ENCODE results near the gene PALM.
A peak's percentile ranks its signal among the peaks of the same experiment; 100 is the strongest.
"Not testable (repeated sequence)": the region's sequence is repeated elsewhere in the genome, so short reads cannot be mapped to it uniquely, and the experiment has no call there.

PALM gene

GRCh38 chr19:703651-704446, 4.9 kb upstream of the PALM start:
- DNase-seq (ENCODE audit: low read depth in 2 of 2): peak; percentile 23 to 60

- DNase-seq (ENCODE audit: low read depth in 2 of 2): no peak
These were observed 4.3 kb upstream of the PALM start for GRCh38 chr19:704447-704741.

DNA sequence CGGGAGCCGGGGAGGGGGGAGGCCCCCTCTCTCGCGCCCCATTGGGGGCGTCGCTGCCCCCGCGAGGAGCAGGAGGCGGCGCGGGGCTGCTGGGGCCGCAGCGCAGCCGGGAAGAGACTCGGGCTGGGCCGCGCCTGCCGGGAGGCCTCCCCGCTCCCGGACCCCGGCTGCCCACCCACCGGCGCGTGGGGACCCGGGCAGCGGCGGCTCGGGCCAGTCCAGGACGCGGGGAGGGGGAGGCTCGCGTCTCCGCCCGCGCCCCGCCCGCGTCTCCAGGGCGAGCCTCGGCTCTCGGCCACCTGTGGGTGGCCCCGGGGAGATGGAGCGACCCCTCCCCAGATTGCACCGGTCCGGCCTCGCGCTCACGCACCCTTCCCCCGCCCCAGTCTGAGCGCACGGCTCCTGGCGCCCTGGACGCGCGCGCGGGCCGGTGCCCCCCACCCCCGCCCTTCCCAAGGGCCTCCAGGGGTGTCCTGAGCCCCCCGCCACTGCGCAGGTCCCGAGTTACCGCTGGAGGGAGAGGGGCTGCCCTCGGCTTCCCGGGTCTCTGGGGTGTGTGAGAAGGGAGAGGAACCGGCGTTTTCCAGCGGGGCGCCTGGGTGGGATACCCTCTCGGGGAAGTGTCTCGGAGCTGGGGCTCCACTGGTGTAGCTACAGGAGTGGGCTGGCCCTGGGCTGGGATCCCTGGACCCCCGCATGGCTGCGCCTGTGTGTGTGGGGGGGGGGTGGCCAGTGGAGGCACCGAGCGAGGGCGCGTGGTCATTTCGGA, 645 bp downstream of the PALM start:
- DNase-seq (ENCODE audit: low read depth in 2 of 2): no peak

GRCh38 chr19:709965-710571, 1.3 kb downstream of the PALM start:
- DNase-seq (ENCODE audit: low read depth in 2 of 2): no peak

- no peak for DNase-seq (ENCODE audit: low read depth in 2 of 2)
These were observed 2.0 kb downstream of the PALM start for GRCh38 chr19:710767-711166.

- DNase-seq (ENCODE audit: low read depth in 2 of 2): no peak
These were observed 2.5 kb downstream of the PALM start for GRCh38 chr19:711254-711653.

- no peak for DNase-seq (ENCODE audit: low read depth in 2 of 2)
These were observed 6.6 kb downstream of the PALM start for GRCh38 chr19:715347-715746.

- DNase-seq (ENCODE audit: low read depth in 2 of 2): no peak
These were observed 9.7 kb downstream of the PALM start for GRCh38 chr19:718251-718951.

GRCh38 chr19:718991-719512, 10.3 kb downstream of the PALM start:
- DNase-seq (ENCODE audit: low read depth in 2 of 2): no peak

- DNase-seq (ENCODE audit: low read depth in 2 of 2): no peak
These were observed 11.1 kb downstream of the PALM start for GRCh38 chr19:719636-720344.

DNA sequence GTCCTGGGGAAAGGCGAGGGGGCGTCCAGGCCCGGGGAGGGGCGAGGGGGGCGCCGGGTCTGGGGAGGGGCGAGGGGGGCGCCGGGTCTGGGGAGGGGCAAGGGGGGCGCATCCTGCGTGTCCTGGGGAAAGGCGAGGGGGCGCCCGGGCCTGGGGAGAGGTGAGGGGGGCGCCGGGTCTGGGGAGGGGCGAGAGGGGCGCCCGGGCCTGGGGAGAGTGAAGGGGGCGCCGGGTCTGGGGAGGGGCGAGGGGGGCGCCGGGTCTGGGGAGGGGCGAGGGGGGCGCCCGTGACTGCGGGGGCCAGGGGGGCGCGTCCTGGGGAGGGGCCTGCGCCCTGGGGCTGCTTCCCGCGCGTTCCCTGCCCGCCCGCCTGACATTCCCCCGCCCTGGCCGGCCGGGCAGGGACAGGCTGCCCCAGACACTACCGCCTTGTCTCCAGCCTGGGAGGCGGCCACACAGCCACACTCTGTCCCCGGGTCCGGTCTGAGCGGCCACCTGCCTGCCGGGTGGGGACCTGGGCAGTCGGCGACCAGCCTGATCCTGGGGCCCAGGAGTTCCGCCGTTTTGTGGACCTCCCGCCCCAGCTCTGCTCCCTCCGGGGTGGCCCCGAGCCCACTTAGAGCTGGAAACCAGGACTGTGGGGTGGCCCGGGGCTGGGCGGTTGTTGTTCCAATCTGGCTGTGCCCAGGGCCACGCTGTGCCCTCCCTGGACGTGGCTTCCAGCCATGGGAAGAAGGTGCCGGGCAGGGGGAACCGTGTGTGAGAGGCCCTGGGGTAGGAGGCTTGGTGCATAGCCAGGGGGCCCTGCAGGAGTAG, 11.8 kb downstream of the PALM start:
- no peak for DNase-seq (ENCODE audit: low read depth in 2 of 2)

DNA sequence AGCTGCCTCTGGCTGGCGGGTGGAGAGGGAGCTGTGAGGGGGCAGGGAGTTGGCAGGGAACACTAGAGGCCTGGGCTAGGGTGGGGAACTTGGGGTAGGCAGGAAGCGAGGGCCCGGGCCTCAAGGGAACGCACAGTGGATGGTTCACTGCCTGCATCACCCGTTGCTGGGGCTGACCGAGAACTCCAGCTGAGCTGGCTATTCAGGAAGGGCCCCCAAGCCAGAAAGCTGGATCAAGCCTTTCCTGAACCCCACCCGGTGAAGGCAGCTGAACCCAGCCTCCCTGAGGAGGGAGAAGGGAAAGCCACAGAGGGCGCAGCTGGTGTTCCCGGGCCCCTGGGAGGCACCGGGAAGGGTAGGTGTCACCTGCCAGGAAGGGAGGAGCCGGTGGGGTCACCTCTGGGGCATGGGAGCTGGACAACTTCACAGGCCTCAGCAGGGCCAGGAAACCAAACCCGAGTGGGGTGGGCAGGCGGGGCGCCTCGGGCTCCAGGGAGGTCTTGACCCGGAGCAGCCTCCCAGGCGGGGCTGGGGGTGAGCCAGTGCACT, 13.9 kb downstream of the PALM start:
- DNase-seq (ENCODE audit: low read depth in 2 of 2): no peak

DNA sequence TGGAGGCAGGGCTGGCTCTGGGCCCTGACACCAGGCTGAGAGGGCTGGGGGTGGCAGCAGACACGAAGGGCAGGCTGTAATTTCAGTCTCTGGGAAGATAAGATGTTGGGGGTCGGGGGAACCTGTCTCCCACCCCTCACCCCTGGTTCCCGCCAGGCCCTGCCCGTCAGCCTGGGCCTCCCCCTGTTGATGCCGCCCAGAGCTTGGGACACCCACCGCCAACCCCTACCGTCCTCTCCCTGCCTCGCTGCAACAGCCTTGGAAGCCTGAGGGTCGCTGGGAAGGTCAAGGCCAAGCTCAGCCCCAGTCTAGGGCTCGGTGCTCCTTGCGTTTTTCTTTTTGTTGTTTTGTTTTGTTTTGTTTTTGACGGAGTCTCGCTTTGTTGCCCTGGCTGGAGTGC, 14.5 kb downstream of the PALM start:
- no peak for DNase-seq (ENCODE audit: low read depth in 2 of 2)

DNA sequence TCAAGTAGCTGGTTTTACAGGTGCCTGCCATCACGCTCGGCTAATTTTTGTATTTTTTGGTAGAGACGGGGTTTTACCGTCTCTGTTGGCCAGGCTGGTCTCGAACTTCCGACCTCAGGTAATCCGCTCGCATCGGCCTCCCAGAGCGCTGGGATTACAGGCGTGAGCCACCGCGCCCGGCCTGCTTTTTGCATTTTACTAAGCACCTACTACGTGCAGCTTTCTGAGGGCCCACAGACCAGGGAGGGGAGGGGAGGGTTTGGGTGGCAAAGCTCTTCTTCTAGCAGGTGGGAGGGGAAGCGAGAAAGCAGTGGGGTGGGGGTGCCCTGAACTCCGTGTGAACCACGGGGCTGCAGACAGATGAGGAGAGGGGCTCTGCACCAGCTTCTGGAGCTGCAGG, 15.0 kb downstream of the PALM start:
- no peak for DNase-seq (ENCODE audit: low read depth in 2 of 2)

DNA sequence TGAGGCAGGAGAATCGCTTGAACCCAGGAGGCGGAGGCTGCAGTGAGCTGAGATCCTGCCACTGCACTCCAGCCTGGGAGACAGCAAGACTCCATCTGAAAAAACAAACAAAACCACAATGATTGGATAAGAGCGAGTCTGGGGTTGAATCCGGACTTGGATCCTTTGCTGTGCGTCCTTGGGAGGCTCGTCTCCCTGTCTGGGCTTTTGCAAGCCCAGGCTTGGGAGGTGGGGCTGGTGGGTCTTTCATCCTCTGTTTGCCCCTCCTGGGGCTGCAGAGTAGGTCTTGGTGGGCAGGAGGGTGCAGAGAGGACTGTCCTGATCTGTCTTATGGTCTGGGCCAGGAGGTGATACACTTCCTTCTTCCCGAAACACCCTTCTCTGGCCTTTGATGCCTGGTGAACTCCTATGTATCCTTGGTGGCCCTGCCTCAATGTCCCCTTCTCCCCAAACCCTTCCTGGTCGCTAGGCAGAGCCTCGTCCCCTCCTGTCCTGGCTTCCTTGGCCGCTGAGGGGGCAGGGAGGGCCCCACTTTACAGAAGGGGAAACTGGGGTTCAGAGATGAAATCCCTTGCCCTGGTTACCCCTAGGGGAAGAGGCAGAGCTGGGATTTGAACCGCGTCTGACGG, 16.8 kb downstream of the PALM start:
- no peak for DNase-seq (ENCODE audit: low read depth in 2 of 2)

DNA sequence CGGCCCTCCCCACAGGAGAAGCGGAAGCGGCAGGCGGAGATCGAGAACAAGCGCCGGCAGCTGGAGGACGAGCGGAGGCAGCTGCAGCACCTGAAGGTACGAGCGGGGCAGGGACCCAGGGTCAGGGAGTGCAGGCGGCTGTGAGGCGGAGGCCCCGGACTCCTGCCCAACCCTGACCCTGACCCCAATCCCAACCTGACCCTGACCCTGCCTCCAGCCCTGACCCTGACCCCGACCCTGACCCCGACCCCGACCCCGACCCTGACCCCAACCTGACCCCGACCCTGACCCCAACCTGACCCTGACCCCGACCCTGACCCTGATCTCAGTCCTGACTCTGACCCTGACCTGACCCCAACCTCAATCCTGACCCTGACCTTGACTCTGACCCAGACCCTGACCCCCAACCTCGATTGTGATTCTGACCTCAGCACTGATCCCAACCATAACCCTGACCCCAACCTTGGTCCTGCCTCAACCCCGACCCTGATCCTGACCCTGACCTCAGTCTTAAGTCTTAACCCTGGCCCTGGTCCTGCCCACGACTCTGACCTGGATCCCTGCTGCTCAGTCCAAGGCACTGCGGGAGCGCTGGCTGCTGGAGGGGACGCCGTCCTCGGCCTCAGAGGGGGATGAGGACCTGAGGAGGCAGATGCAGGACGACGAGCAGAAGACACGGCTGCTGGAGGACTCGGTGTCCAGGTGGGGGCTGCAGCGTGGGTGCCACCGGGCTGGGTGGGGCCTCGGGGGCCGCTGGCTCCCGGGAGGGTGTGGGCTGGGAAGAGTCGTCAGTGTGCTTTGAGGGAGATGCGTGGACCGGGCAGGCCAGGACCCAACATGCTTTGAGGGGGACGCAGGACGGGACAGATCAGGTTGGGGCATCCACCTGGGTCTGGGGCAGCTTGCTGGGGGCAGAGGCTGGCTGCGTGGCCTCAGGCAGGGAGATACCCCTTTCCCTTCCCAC, 18.5 kb downstream of the PALM start:
- DNase-seq (ENCODE audit: low read depth in 2 of 2): no peak

- DNase-seq (ENCODE audit: low read depth in 2 of 2): no peak
These were observed 19.3 kb downstream of the PALM start for GRCh38 chr19:728011-728410.

DNA sequence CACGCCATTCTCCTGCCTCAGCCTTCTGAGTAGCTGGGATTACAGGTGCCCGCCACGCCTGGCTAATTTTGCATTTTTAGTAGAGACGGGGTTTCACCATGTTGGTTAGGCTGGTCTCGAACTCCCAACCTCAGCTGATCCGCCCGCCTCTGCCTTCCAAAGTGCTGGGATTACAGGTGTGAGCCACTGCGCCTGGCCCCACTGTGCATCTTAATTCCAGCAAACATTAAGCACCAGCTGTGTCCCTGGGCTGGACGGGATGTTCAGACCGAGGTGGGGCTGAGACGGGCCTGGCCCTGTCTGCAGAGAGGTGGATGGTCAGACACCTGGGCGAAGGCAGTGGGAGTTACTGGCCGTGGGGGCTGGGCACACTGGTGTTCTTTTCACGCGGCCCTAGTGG, 20.8 kb downstream of the PALM start:
- not testable (repeated sequence) for DNase-seq (ENCODE audit: low read depth in 2 of 2)
